ENCODE results near the gene NOL3.

The NOL3 gene

DNA sequence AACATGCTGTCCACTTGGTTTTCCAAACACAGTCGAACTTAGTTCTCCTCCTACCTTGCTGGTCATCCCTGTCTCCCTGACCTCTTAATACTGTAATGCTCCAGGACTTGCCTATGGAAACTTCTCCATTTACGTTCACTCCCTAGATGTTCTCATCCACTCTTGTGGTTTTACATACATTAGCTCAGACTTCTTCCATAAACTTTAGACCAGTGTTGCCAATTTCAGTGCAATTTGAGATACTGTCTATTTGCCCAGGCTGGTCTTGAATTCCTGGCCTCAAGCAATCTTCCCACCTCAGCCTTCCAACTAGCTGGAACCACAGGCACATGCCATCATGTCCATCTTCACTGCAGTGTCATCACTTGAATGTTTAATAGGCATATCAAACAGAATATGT lies 11.9 kb downstream of the NOL3 start:
- WGBS, 2 experiments, result 85 to 92% methylated on average over 2 of the region's 2 CpGs
- Histone ChIP-seq H3K27me3 (ENCODE audit: control insufficient read depth, insufficient read depth, low read length, poor library complexity, severe bottlenecking) (peaks cover 51% of the 10 kb centered on the region), H3K9me3 (ENCODE audit: control insufficient read depth, low read length) (no peaks in the 10 kb centered on the region)

DNA sequence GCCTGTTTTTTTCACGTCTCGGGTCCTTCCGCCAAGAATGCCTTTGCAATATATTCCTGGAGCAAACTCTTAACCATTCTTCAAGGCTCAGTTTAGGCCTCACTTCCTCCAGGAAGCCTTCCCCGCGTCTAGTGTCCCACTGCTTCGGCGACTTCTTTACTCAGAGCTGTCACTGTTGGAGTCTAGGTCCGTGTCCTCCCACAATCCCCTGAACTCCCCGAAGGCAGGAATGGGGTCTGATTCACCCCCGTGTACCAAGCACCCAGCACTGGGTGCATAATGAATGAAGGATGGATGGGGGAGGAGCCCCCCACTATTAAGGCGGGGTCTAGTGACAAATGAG lies 12.9 kb downstream of the NOL3 start:
- peak overlapping the region; percentile 96 for H3K27ac ChIP-seq (ENCODE audit: insufficient read depth, low read depth, low read length, poor library complexity, severe bottlenecking)
- no peaks in the 10 kb centered on the region for H3K9me3 ChIP-seq (ENCODE audit: control insufficient read depth, low read length)
- peaks cover 15% of the 10 kb centered on the region for H3K4me1 ChIP-seq (ENCODE audit: control insufficient read depth, insufficient read depth, low read length)
- WGBS, 2 experiments, result 10 to 16% methylated on average over 11 of the region's 11 CpGs
- peak overlapping the region; percentile 83 for H3K4me3 ChIP-seq (ENCODE audit: insufficient read depth, low read depth, low read length)
- H3K36me3 ChIP-seq (ENCODE audit: control insufficient read depth, insufficient read depth, low read length), result no peaks in the 10 kb centered on the region
- peaks cover 41% of the 10 kb centered on the region for H3K27me3 ChIP-seq (ENCODE audit: control insufficient read depth, insufficient read depth, low read length, poor library complexity, severe bottlenecking)

More for the DNA sequence above, 11.9 kb downstream of the NOL3 start:
- no peak overlapping the region for H3K4me3 ChIP-seq (ENCODE audit: insufficient read depth, low read depth, low read length)
- peaks cover 15% of the 10 kb centered on the region for H3K4me1 ChIP-seq (ENCODE audit: control insufficient read depth, insufficient read depth, low read length)
- no peak overlapping the region for H3K27ac ChIP-seq (ENCODE audit: insufficient read depth, low read depth, low read length, poor library complexity, severe bottlenecking)
- H3K36me3 ChIP-seq (ENCODE audit: control insufficient read depth, insufficient read depth, low read length), result no peaks in the 10 kb centered on the region

DNA sequence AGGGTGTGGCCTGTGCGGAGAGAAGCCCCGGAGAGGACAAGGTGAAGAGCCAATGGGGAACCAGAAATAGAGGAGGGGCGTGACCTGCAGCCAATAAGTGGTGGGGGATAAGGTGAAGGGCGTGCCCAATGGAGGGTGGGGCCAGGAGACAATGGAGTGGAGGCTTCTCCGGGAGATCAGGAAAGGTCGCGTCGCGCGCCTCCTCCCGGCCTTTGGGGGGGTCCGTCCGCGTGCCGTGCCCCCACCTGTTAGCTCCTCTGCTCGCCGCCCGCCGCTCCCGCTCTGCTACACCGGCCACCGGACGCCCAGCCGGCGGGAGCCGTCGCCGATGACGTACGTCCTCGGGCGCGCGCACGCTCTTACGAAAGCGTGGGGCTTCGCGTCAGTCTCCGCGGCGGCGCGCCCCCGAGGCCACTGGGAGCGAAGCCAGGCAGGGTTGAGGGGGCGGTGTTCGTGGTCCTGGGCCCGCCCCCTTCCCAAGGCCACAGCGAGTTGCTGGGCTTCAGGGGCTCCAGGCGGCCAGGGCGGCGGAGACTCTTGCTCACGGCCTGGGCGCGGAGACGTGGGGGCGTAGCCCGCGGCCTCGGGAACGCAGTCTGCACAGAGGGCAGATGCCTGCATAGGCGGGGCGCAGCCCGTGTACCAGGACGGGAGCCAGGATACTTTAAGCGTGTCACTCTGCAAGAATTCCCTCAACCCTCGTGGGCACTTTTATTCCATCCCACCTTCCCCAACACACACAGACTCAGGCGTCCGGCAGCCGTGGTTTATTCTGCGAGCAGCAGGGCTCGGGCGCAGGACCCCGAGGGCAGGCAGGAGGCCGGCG lies 13.5 kb downstream of the NOL3 start, which contains the start of gene MATCAP1:
Gene MATCAP1 (minus strand): TSS at position 337 of the 826 bp plus-strand sequence. CDS start 3,353 bp downstream, outside the sequence.
- 0 to 1% methylated on average over 77 of the region's 77 CpGs for WGBS, 2 experiments
- Histone ChIP-seq H3K36me3 (ENCODE audit: control insufficient read depth, insufficient read depth, low read length) (no peaks in the 10 kb centered on the region), H3K9me3 (ENCODE audit: control insufficient read depth, low read length) (no peaks in the 10 kb centered on the region), H3K4me1 (ENCODE audit: control insufficient read depth, insufficient read depth, low read length) (peaks cover 15% of the 10 kb centered on the region), H3K4me3 (ENCODE audit: insufficient read depth, low read depth, low read length) (peak within 1 kb of the TSS; percentile 83), H3K27me3 (ENCODE audit: control insufficient read depth, insufficient read depth, low read length, poor library complexity, severe bottlenecking) (peaks cover 35% of the 10 kb centered on the region), H3K27ac (ENCODE audit: insufficient read depth, low read depth, low read length, poor library complexity, severe bottlenecking) (peak within 1 kb of the TSS; percentile 96)

DNA sequence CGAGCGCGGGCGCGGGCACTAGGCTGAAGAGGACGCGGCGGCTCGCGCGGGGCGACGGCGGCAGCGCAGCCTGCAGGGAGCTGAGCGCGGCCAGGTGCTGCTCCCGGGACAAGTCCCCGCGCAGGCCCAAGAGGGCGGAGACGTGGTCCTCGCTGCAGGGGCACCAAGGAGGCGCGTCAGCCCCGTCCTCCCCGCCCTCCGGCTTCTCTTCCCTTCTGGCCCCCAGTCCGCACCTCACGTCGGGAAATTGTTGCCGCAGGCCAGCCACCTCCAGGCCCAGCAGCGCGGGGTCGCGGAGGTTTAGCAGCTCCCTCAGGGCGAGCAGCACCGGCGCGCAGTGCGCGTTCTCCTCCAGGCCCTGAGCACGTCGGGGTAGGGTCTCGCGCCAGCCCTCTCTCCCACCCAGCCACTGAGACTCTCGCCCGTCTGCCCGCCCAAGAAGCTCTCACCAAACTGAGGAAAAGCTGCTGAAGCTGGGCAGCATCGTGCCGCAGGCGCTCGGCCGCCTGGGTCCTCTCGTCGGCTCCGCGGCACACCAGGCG lies 14.2 kb downstream of the NOL3 start:
- no peaks in the 10 kb centered on the region for H3K36me3 ChIP-seq (ENCODE audit: control insufficient read depth, insufficient read depth, low read length)

DNA sequence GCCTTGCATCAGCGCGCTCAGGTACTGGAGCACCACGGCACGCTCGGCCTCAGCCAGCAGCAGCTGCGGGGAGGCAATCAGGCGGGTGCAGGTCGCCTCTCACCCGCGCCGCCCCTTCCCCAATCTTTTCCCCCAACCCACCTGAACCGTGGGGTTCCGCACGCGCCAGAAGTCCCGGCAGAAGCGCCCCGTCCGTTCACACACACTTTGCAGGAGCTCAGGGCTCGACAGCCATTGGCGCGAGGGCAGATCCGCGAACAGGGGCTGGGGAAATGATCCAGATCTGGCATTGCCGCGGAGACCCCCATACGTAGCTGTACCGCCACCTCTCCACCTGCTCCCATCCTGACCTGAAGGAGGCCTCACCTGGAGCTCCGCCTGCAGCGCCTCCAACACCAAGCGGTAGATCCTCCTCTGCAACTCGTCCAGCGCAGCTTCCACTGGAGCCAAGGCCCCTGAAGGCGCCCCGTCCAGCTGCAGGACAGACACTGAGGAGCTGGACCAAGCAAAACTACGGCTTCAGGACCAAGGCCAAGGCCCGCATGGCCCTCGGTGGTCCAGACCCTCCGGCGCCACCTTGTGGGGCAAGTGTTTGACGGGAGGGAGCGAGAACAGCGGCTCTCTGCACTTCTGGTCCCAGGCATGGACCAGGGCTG lies 14.8 kb downstream of the NOL3 start:
- no peak overlapping the region for H3K27ac ChIP-seq (ENCODE audit: insufficient read depth, low read depth, low read length, poor library complexity, severe bottlenecking)
- 21 to 24% methylated on average over 43 of the region's 43 CpGs for WGBS, 2 experiments

More for the DNA sequence above, 14.2 kb downstream of the NOL3 start:
- Histone ChIP-seq H3K27ac (ENCODE audit: insufficient read depth, low read depth, low read length, poor library complexity, severe bottlenecking) (no peak overlapping the region), H3K27me3 (ENCODE audit: control insufficient read depth, insufficient read depth, low read length, poor library complexity, severe bottlenecking) (peaks cover 29% of the 10 kb centered on the region), H3K4me3 (ENCODE audit: insufficient read depth, low read depth, low read length) (peak overlapping the region; percentile 83), H3K4me1 (ENCODE audit: control insufficient read depth, insufficient read depth, low read length) (peaks cover 15% of the 10 kb centered on the region), H3K9me3 (ENCODE audit: control insufficient read depth, low read length) (no peaks in the 10 kb centered on the region)
- WGBS, 2 experiments, result 12 to 14% methylated on average over 59 of the region's 59 CpGs

DNA sequence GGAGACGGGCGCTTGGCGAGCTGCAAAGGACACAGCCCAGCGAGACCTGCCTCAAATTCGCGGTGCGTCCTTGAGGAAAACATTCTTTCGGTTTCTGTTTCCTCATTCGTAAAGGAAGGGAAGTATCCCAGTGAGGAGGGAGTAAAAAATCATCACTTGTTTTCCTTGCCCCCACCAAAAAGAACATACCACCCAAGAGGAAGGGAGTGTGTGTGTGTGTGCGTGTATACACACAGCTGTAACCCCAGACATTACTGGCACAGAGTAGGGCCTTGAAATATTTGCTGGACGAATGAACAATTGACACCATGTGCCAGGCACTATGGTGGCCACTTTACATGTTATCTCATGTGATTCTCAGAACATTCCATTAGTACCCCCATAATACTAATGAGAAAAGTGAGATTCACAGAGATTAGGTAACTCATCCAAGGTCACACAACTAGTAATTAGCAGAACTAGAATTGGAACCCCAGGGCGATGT lies 15.4 kb downstream of the NOL3 start:
- Histone ChIP-seq H3K27ac (ENCODE audit: insufficient read depth, low read depth, low read length, poor library complexity, severe bottlenecking) (no peak overlapping the region), H3K27me3 (ENCODE audit: control insufficient read depth, insufficient read depth, low read length, poor library complexity, severe bottlenecking) (peaks cover 28% of the 10 kb centered on the region), H3K36me3 (ENCODE audit: control insufficient read depth, insufficient read depth, low read length) (no peaks in the 10 kb centered on the region), H3K4me1 (ENCODE audit: control insufficient read depth, insufficient read depth, low read length) (peaks cover 15% of the 10 kb centered on the region), H3K4me3 (ENCODE audit: insufficient read depth, low read depth, low read length) (no peak overlapping the region), H3K9me3 (ENCODE audit: control insufficient read depth, low read length) (no peaks in the 10 kb centered on the region)
- WGBS, 2 experiments, result 16 to 18% methylated on average over 12 of the region's 12 CpGs

More for the DNA sequence above, 14.8 kb downstream of the NOL3 start:
- Histone ChIP-seq H3K9me3 (ENCODE audit: control insufficient read depth, low read length) (no peaks in the 10 kb centered on the region), H3K27me3 (ENCODE audit: control insufficient read depth, insufficient read depth, low read length, poor library complexity, severe bottlenecking) (peaks cover 28% of the 10 kb centered on the region), H3K4me1 (ENCODE audit: control insufficient read depth, insufficient read depth, low read length) (peaks cover 15% of the 10 kb centered on the region), H3K36me3 (ENCODE audit: control insufficient read depth, insufficient read depth, low read length) (no peaks in the 10 kb centered on the region), H3K4me3 (ENCODE audit: insufficient read depth, low read depth, low read length) (peak overlapping the region; percentile 83)

DNA sequence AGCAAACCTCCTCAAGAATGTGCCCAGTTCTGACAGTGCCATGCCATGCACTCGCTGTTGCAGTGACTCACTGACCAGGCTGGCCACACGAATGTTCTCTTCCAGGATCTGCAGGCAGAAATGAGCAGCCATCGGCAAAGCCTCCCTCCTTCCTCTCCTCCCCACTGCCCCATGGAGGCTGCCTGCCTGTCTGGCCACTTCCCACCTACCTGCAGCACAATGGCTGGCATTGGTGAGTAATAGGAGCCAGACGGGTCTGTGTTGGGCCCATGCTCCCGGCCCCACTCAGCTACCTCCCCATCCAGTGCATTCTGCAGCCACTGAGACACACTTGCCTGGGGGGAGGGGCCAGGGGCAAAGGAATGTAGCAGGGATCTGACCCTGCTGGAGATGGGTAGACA lies 16.2 kb downstream of the NOL3 start:
- H3K9me3 ChIP-seq (ENCODE audit: control insufficient read depth, low read length), result no peaks in the 10 kb centered on the region
- no peak overlapping the region for H3K27ac ChIP-seq (ENCODE audit: insufficient read depth, low read depth, low read length, poor library complexity, severe bottlenecking)
- 57 to 61% methylated on average over 5 of the region's 5 CpGs for WGBS, 2 experiments
- H3K36me3 ChIP-seq (ENCODE audit: control insufficient read depth, insufficient read depth, low read length), result no peaks in the 10 kb centered on the region
- peaks cover 28% of the 10 kb centered on the region for H3K27me3 ChIP-seq (ENCODE audit: control insufficient read depth, insufficient read depth, low read length, poor library complexity, severe bottlenecking)
- peaks cover 15% of the 10 kb centered on the region for H3K4me1 ChIP-seq (ENCODE audit: control insufficient read depth, insufficient read depth, low read length)
- H3K4me3 ChIP-seq (ENCODE audit: insufficient read depth, low read depth, low read length), result no peak overlapping the region

DNA sequence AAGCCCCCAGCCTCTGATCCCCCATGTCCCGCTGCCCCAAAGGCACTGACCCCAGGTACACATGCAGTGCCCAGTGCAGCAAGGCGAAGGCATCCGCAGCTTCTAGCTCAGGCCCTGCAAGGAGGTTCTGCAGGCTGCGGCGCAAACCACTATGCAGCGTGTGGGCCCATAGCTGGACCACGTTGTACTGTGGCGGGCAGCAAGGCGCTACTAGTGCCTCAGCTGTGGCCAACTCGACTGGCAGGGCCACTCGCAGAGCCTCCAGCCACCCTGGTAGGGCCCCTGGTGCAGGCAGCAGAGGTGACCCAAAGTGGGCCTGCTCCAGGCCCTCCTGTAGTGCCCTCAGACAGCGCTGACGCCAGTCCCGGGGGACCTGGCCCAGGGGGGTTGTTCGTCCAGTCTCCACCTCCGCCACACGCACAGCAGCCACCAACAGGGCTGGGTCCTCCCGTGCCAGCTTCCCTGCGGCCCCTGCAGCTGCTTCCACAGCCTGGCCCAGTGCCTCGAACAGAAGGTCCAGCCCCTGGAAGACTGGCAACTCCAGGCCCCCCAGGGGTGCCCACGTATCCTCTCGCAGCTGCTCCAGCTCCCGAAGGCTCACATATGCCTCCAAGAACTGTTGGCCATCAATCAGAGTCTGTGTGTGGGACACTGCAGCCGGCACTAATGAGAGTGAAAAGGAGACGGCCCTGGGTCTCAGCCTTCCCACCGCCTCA lies 17.0 kb downstream of the NOL3 start:
- 91% methylated on average over 26 of the region's 26 CpGs for WGBS, 2 experiments
- Histone ChIP-seq H3K4me3 (ENCODE audit: insufficient read depth, low read depth, low read length) (no peak overlapping the region), H3K27ac (ENCODE audit: insufficient read depth, low read depth, low read length, poor library complexity, severe bottlenecking) (no peak overlapping the region), H3K4me1 (ENCODE audit: control insufficient read depth, insufficient read depth, low read length) (peaks cover 15% of the 10 kb centered on the region), H3K36me3 (ENCODE audit: control insufficient read depth, insufficient read depth, low read length) (no peaks in the 10 kb centered on the region), H3K27me3 (ENCODE audit: control insufficient read depth, insufficient read depth, low read length, poor library complexity, severe bottlenecking) (peaks cover 28% of the 10 kb centered on the region), H3K9me3 (ENCODE audit: control insufficient read depth, low read length) (no peaks in the 10 kb centered on the region)

DNA sequence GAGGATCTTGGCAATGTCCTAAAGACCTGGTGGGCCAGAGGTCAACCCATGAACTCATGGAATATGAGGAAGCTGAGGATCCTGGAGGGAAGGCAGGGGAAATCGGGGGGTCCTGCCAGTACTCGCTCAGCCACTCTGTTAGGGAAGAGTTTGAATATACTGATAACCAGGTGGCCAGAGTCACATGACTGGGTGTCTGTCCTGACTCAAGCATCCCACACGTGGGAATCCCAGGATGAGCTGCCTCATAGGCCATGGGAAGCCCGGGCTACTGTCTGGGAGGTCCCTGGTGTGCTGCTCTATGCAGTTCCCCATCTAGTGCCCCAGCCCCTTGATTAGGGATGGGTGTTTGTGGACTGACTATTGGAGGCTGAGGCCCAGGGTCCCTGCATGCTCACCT lies 18.0 kb downstream of the NOL3 start:
- no peaks in the 10 kb centered on the region for H3K9me3 ChIP-seq (ENCODE audit: control insufficient read depth, low read length)
- no peak overlapping the region for H3K4me3 ChIP-seq (ENCODE audit: insufficient read depth, low read depth, low read length)
- H3K4me1 ChIP-seq (ENCODE audit: control insufficient read depth, insufficient read depth, low read length), result peaks cover 21% of the 10 kb centered on the region
- H3K27ac ChIP-seq (ENCODE audit: insufficient read depth, low read depth, low read length, poor library complexity, severe bottlenecking), result no peak overlapping the region
- WGBS, 2 experiments, result 81 to 86% methylated on average over 4 of the region's 4 CpGs
- H3K27me3 ChIP-seq (ENCODE audit: control insufficient read depth, insufficient read depth, low read length, poor library complexity, severe bottlenecking), result peaks cover 28% of the 10 kb centered on the region
- H3K36me3 ChIP-seq (ENCODE audit: control insufficient read depth, insufficient read depth, low read length), result no peaks in the 10 kb centered on the region
